Naive thymus-derived CD4-positive, alpha-beta T cell (primary cell): ENCODE results near the gene C1orf210. TPM values are rescaled to one million over a fixed set of nuclear protein-coding genes. Genes with fewer than 3 reads are reported as not detected.

Experiments
- polyA plus RNA-seq, 2 donors: library from polyadenylated mRNA; unstranded; fragments of 300-500 nt; fragmentation: Illumina TruSeq; gene quantifications; one replicate each; pipeline ENCODE4 v1.2.3, GENCODE V29; 2021
- total RNA-seq, 6 experiments: library from RNA in 5 of 6; stranded (reverse) in 5 of 6; gene quantifications; 1 replicate in 5 of 6; 2 replicates in 1 of 6; pipeline ENCODE4 v1.2.3 and lab custom pipeline; 2021 to 2026

Gene C1orf210
- total and polyA plus RNA-seq, 7 experiments from 2014 or later = not detected

Other genes starting within 250 kb of the C1orf210 start
- 10 to 100 TPM; 17.8 to 46.1 (median 22.7) TPM for gene EBNA1BP2, start 113.3 kb downstream of the C1orf210 start, total RNA-seq
- 10 to 100 TPM; 51.9 to 56.5 TPM for gene EBNA1BP2, start 113.3 kb downstream of the C1orf210 start, polyA plus RNA-seq
- under 1 TPM in 1 of 5 experiments, not detected in 4; 0.07 TPM for gene CFAP57, start 113.3 kb downstream of the C1orf210 start, total RNA-seq
- gene CFAP57, start 113.3 kb downstream of the C1orf210 start, polyA plus RNA-seq = not detected
- under 1 TPM in 1 of 5 experiments, not detected in 4; 0.21 TPM for gene TMEM125, start 15.6 kb downstream of the C1orf210 start, total RNA-seq
- under 1 TPM in 1 of 2 donors, not detected in 1; 0.50 TPM for gene TMEM125, start 15.6 kb downstream of the C1orf210 start, polyA plus RNA-seq
- gene TIE1, start 15.4 kb upstream of the C1orf210 start, total RNA-seq = 1 to 10 TPM in 1 of 5 experiments, under 1 TPM in 1, not detected in 3; 0.19 to 1.9 TPM
- not detected for gene TIE1, start 15.4 kb upstream of the C1orf210 start, polyA plus RNA-seq
- under 1 TPM in 2 of 5 experiments, not detected in 3; 0.21 to 0.98 TPM for gene MPL, start 52.2 kb upstream of the C1orf210 start, total RNA-seq
- gene MPL, start 52.2 kb upstream of the C1orf210 start, polyA plus RNA-seq = not detected
- 100 to 1,000 TPM in 1 of 5 experiments, 1 to 10 TPM in 1, under 1 TPM in 3; 0.38 to 101 (median 0.78) TPM for gene CDC20, start 73.4 kb upstream of the C1orf210 start, total RNA-seq
- not detected for gene CDC20, start 73.4 kb upstream of the C1orf210 start, polyA plus RNA-seq
- gene ELOVL1, start 82.4 kb upstream of the C1orf210 start, total RNA-seq = 10 to 100 TPM; 25.9 to 65.3 (median 32.3) TPM
- 10 to 100 TPM; 46.8 to 55.1 TPM for gene ELOVL1, start 82.4 kb upstream of the C1orf210 start, polyA plus RNA-seq
- 10 to 100 TPM; 14.5 to 37.8 (median 30.1) TPM for gene MED8, start 104.2 kb upstream of the C1orf210 start, total RNA-seq
- gene MED8, start 104.2 kb upstream of the C1orf210 start, polyA plus RNA-seq = 10 to 100 TPM; 28.8 to 53.8 TPM
- 100 to 1,000 TPM in 4 of 5 experiments, 10 to 100 TPM in 1; 80.5 to 153 (median 131) TPM for gene SZT2, start 104.3 kb upstream of the C1orf210 start, total RNA-seq
- 1 to 10 TPM; 4.4 to 8.9 TPM for gene SZT2, start 104.3 kb upstream of the C1orf210 start, polyA plus RNA-seq
- 10 to 100 TPM; 15.8 to 29.3 (median 26.8) TPM for gene HYI, start 168.3 kb upstream of the C1orf210 start, total RNA-seq
- 1 to 10 TPM; 4.4 to 5.6 TPM for gene HYI, start 168.3 kb upstream of the C1orf210 start, polyA plus RNA-seq
- gene PTPRF, start 245.3 kb upstream of the C1orf210 start, total RNA-seq = 1 to 10 TPM in 2 of 5 experiments, under 1 TPM in 1, not detected in 2; 0.49 to 2.3 (median 1.8) TPM
- not detected for gene PTPRF, start 245.3 kb upstream of the C1orf210 start, polyA plus RNA-seq